ENCODE measurements around the gene MLXIPL.

DNA sequence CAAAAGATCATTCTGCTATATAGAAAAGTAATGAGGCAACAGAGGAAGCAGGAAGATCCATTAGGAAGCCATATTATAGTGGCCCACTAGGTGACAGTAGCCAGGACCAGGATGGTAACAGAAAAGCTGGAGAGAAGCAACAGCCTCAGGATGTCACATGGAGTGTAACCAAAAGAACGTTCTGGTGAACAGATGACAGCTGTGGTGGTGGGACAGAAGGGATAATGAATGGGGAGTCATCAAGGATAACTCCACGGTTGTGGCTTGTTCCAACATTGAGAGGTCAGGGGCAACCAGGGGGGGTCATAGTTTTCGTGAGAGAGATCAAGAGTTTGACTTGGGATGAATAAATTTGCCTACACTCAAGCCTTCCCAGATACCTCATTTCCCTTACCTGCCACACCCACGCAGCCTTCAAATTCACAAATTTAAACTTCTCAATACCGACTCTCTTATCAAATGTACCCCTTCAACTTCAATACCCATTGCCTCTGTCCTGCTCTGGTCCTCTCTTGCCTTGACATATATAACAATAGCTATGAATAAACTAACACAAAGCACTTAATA, 55.2 kb downstream of the MLXIPL start:
- TF ChIP-seq CTCF (conservative IDR thresholded peaks at IDR 0.05; ENCODE audit: low read depth, low read length), result no peak
- no peak for TF ChIP-seq EZH2 (IDR thresholded peaks at IDR 0.05; ENCODE audit: borderline replicate concordance, low read depth, low read length, poor library complexity, severe bottlenecking)
